Ovary (tissue), 3 donors: ENCODE measurements around the gene PRKCH.

Experiments used
- POLR2A ChIP-seq: fragments of 450-650 bp; IDR thresholded peaks from one replicate; pipeline ENCODE4 v1.6.1; 2017; ENCODE audit warnings: antibody characterized with exemption, mild to moderate bottlenecking, moderate library complexity
- TF ChIP-seq, protein P1 (sequence below), 3 donors: fragments of 450-650 bp in 2 of 3; fragments of 200-600 bp in 1 of 3; IDR thresholded peaks; one replicate each; pipeline versions ENCODE4 v1.5.1 to v1.8.0; 2016 to 2022; ENCODE audit warnings: antibody characterized with exemption in 3 of 3, mild to moderate bottlenecking in 1 of 3
- donor health status: DM: no; HTN: no; CAD: no.

DNA sequence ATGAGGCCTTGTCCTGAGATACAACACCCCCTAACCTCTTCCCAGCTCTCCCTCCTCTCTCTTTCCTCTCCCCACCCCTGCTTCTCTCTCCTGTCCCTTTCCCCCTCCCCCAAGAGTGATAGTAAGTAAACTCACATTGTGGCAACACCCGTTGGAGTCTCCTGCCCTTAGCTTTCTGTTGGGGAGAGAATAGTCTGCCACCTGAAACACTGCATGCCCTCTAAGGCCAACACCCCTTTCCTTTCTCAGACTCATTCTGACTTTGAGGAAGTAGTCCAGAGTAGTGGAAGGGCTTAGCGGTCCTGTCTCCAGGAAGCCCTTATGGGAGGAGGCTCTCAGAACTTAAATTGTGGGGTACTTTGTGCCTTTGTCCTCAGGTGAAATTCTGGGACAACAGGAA lies 95.2 kb downstream of the PRKCH start:
- TF ChIP-seq, protein P1, sequence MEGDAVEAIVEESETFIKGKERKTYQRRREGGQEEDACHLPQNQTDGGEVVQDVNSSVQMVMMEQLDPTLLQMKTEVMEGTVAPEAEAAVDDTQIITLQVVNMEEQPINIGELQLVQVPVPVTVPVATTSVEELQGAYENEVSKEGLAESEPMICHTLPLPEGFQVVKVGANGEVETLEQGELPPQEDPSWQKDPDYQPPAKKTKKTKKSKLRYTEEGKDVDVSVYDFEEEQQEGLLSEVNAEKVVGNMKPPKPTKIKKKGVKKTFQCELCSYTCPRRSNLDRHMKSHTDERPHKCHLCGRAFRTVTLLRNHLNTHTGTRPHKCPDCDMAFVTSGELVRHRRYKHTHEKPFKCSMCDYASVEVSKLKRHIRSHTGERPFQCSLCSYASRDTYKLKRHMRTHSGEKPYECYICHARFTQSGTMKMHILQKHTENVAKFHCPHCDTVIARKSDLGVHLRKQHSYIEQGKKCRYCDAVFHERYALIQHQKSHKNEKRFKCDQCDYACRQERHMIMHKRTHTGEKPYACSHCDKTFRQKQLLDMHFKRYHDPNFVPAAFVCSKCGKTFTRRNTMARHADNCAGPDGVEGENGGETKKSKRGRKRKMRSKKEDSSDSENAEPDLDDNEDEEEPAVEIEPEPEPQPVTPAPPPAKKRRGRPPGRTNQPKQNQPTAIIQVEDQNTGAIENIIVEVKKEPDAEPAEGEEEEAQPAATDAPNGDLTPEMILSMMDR (IDR thresholded peaks at IDR 0.05), result no peak
- TF ChIP-seq POLR2A, result no peak
